ENCODE measurements around the gene CYP11A1.

The CYP11A1 gene

GRCh38 chr15:74397239-74398068 is 30.0 kb upstream of the CYP11A1 start:
- no peak overlapping the region for H3K4me3 ChIP-seq (ENCODE audit: low read depth, low read length)
- TF ChIP-seq CTCF (IDR thresholded peaks at IDR 0.05; ENCODE audit: low read depth, low read length) = no peak
- no peak for DNase-seq (ENCODE audit: low read depth, low spot score)
- in situ Hi-C loops (cut with HindIII; ENCODE audit: low sequenced_read_pairs) = no loop called here

GRCh38 chr15:74396445-74397238 is 29.2 kb upstream of the CYP11A1 start:
- no peak for TF ChIP-seq CTCF (IDR thresholded peaks at IDR 0.05; ENCODE audit: low read depth, low read length)
- in situ Hi-C loops (cut with HindIII; ENCODE audit: low sequenced_read_pairs) = no loop called here
- H3K4me3 ChIP-seq (ENCODE audit: low read depth, low read length) = no peak overlapping the region
- peak; percentile 80 for DNase-seq (ENCODE audit: low read depth, low spot score)

- no peak for DNase-seq (ENCODE audit: low read depth, low spot score)
- in situ Hi-C loops (cut with HindIII; ENCODE audit: low sequenced_read_pairs) = no loop called here
- TF ChIP-seq CTCF (IDR thresholded peaks at IDR 0.05; ENCODE audit: low read depth, low read length) = no peak
- H3K4me3 ChIP-seq (ENCODE audit: low read depth, low read length) = no peak overlapping the region
Observed at GRCh38 chr15:74396146-74396438, 28.6 kb upstream of the CYP11A1 start.

GRCh38 chr15:74395319-74396145 is 28.1 kb upstream of the CYP11A1 start:
- no peak for DNase-seq (ENCODE audit: low read depth, low spot score)
- no peak overlapping the region for H3K4me3 ChIP-seq (ENCODE audit: low read depth, low read length)
- in situ Hi-C loops (cut with HindIII; ENCODE audit: low sequenced_read_pairs) = no loop called here
- TF ChIP-seq CTCF (IDR thresholded peaks at IDR 0.05; ENCODE audit: low read depth, low read length) = no peak

GRCh38 chr15:74394090-74394846 is 26.8 kb upstream of the CYP11A1 start:
- in situ Hi-C loops (cut with HindIII; ENCODE audit: low sequenced_read_pairs) = no loop called here

More at GRCh38 chr15:74394090-74394846, 26.8 kb upstream of the CYP11A1 start:
- TF ChIP-seq CTCF (IDR thresholded peaks at IDR 0.05; ENCODE audit: low read depth, low read length) = no peak
- no peak for DNase-seq (ENCODE audit: low read depth, low spot score)
- no peak overlapping the region for H3K4me3 ChIP-seq (ENCODE audit: low read depth, low read length)
